ENCODE results near the gene USP44. TPM values are rescaled to one million over a fixed set of nuclear protein-coding genes. Genes with fewer than 3 reads are reported as not detected.
A peak's percentile ranks its signal among the peaks of the same experiment; 100 is the strongest.

USP44 gene
- total RNA-seq, 2 experiments from 2014 or later: 2.8 to 2.9 TPM

GRCh38 chr12:95473884-95474659, 77.2 kb downstream of the USP44 start, which contains the start of gene METAP2:
TSS of gene METAP2 (plus strand) at chr12:95474152. CDS start at chr12:95474180, 28 bp downstream.
- Mint-ChIP-seq H3K4me3 (peak within 1 kb of the TSS; percentile 100), H3K36me3 (peaks cover 32% of the 10 kb centered on the region), H3K27ac (peak within 1 kb of the TSS; percentile 97), H3K27me3 (no peaks in the 10 kb centered on the region), H3K4me1 (ENCODE audit: low read depth) (peaks cover 37% of the 10 kb centered on the region), H3K9me3 (no peaks in the 10 kb centered on the region)
- POLR2A ChIA-PET: interaction anchor here (0.6 to 1.7 kb wide), 17 partner anchors 9 to 561 kb away, joined by 3 to 16 read pairs (median 3); partner anchors contain the start of genes AMDHD1, CCDC38, FGD6 and LTA4H
- intact Hi-C loops (cut with micrococcal nuclease): loop anchor here (1.0 to 5.0 kb wide), 7 partner anchors 73 to 468 kb away; partner anchors contain the start of genes AMDHD1, CCDC38, FGD6 and NR2C1
- CTCF ChIA-PET: interaction anchor here (1.0 to 3.3 kb wide), 5 partner anchors 13 to 357 kb away, joined by 3 to 14 read pairs (median 9); partner anchors contain the start of genes FGD6 and VEZT
- DNase-seq: peak; percentile 97

- peak; percentile 49 for DNase-seq
- Mint-ChIP-seq H3K36me3 (peaks cover 26% of the 10 kb centered on the region), H3K27ac (peak overlapping the region; percentile 97), H3K4me3 (peak overlapping the region; percentile 100), H3K27me3 (no peaks in the 10 kb centered on the region), H3K4me1 (ENCODE audit: low read depth) (peaks cover 31% of the 10 kb centered on the region), H3K9me3 (no peaks in the 10 kb centered on the region)
- CTCF ChIA-PET: interaction anchor here (1.0 to 3.3 kb wide), 5 partner anchors 14 to 356 kb away, joined by 3 to 14 read pairs (median 9); partner anchors contain the start of genes FGD6 and VEZT
- intact Hi-C loops (cut with micrococcal nuclease): loop anchor here (1.0 to 5.0 kb wide), 4 partner anchors 74 to 469 kb away; partner anchors contain the start of genes AMDHD1, CCDC38 and SNRPF
- POLR2A ChIA-PET: interaction anchor here (0.6 to 1.7 kb wide), 14 partner anchors 42 to 562 kb away, joined by 3 to 16 read pairs (median 4); partner anchors contain the start of genes AMDHD1, CCDC38, FGD6 and LTA4H
Measured at GRCh38 chr12:95473231-95473883, 77.9 kb downstream of the USP44 start.

- no peak overlapping the region for H3K27ac Mint-ChIP-seq
- H3K27me3 Mint-ChIP-seq: no peaks in the 10 kb centered on the region
- ChIA-PET CTCF (no interaction called here), POLR2A (no interaction called here)
- intact Hi-C loops (cut with micrococcal nuclease): loop anchor here (5.0 kb wide), 3 partner anchors 77 to 472 kb away; partner anchors contain the start of genes AMDHD1 and CCDC38
- DNase-seq: no peak
- H3K36me3 Mint-ChIP-seq: peaks cover 4% of the 10 kb centered on the region
- H3K4me1 Mint-ChIP-seq (ENCODE audit: low read depth): peaks cover 8% of the 10 kb centered on the region
- H3K9me3 Mint-ChIP-seq: no peaks in the 10 kb centered on the region
- H3K4me3 Mint-ChIP-seq: no peak overlapping the region
Measured at GRCh38 chr12:95470300-95470699, 81.0 kb downstream of the USP44 start.

Other genes starting within 250 kb of the USP44 start
- 100 to 1,000 TPM; 107 to 108 TPM for gene METAP2, start 77.3 kb downstream of the USP44 start, total RNA-seq
- gene NTN4, start 239.3 kb upstream of the USP44 start, total RNA-seq: under 1 TPM in 1 of 2 experiments, not detected in 1; 0.29 TPM